MM.1S (cell line): ENCODE measurements around the gene LRRC4B.
"Not testable (repeated sequence)": the region's sequence is repeated elsewhere in the genome, so short reads cannot be mapped to it uniquely, and the experiment has no call there.

Experiments
- DNase-seq: peaks from one replicate; pipeline ENCODE4 v3.0.0-alpha.2; 2015
- H2AFZ ChIP-seq: fragments of 300-600 bp; sonication (generic); 2 replicates; pipeline ENCODE4 v1.6.0; 2016; ENCODE audit warnings: antibody characterized with exemption, low read length
- H3F3A ChIP-seq: fragments of 300-600 bp; sonication (generic); 2 replicates; pipeline ENCODE4 v1.6.1; 2016; ENCODE audit warnings: mild to moderate bottlenecking, antibody characterized with exemption, low read length, moderate library complexity, mixed read lengths; ENCODE audit not compliant: insufficient read depth
- H3K27ac ChIP-seq: fragments of 300-600 bp; sonication (generic); 2 replicates; pipeline ENCODE4 v1.5.1; 2016; ENCODE audit warnings: mild to moderate bottlenecking, low read length
- H3K27me3 ChIP-seq: fragments of 300-600 bp; sonication (generic); replicated peaks from 2 replicates; pipeline ENCODE4 v1.6.0; 2016; ENCODE audit warnings: low read length; ENCODE audit not compliant: insufficient read depth
- H3K36me3 ChIP-seq: fragments of 300-600 bp; sonication (generic); replicated peaks from 2 replicates; pipeline ENCODE4 v1.6.1; 2016; ENCODE audit warnings: mild to moderate bottlenecking, low read length, mixed read lengths; ENCODE audit not compliant: insufficient read depth
- H3K4me1 ChIP-seq: fragments of 300-600 bp; sonication (generic); 2 replicates; pipeline ENCODE4 v1.6.1; 2016; ENCODE audit warnings: low read length, mixed read lengths
- H3K4me2 ChIP-seq: fragments of 300-600 bp; sonication (generic); 2 replicates; pipeline ENCODE4 v1.6.0; 2016; ENCODE audit warnings: low read depth, low read length
- H3K4me3 ChIP-seq: fragments of 300-600 bp; sonication (generic); 2 replicates; pipeline ENCODE4 v1.5.1; 2016; ENCODE audit warnings: low read length, mixed read lengths
- H3K79me2 ChIP-seq: fragments of 300-600 bp; sonication (generic); 2 replicates; pipeline ENCODE4 v1.6.1; 2016; ENCODE audit warnings: mixed run types, low read length, mixed read lengths
- H3K9ac ChIP-seq: fragments of 300-600 bp; sonication (generic); 2 replicates; pipeline ENCODE4 v1.6.1; 2016; ENCODE audit warnings: low read length, mixed read lengths
- H3K9me2 ChIP-seq: fragments of 300-600 bp; sonication (generic); replicated peaks from 2 replicates; pipeline ENCODE4 v1.6.1; 2016; ENCODE audit warnings: mild to moderate bottlenecking, low read length, mixed read lengths; ENCODE audit not compliant: insufficient read depth
- H3K9me3 ChIP-seq: fragments of 300-600 bp; sonication (generic); replicated peaks from 2 replicates; pipeline ENCODE4 v1.6.1; 2016; ENCODE audit warnings: mild to moderate bottlenecking, low read length, mixed read lengths; ENCODE audit not compliant: insufficient read depth
- H4K20me1 ChIP-seq: fragments of 300-600 bp; sonication (generic); 2 replicates; pipeline ENCODE4 v1.6.1; 2016; ENCODE audit warnings: mild to moderate bottlenecking, low read length, moderate library complexity, mixed read lengths; ENCODE audit not compliant: insufficient read depth
- CTCF ChIP-seq: fragments of 300-600 bp; sonication (generic); IDR thresholded peaks from 2 replicates; pipeline ENCODE4 v1.5.1; 2016; ENCODE audit warnings: antibody characterized with exemption, low read length, mixed read lengths
- EZH2 ChIP-seq: fragments of 300-600 bp; sonication (generic); optimal IDR thresholded peaks from 2 replicates; pipeline ENCODE3; 2017; ENCODE audit warnings: low read depth, mild to moderate bottlenecking, antibody characterized with exemption, low read length, mixed read lengths
- EZH2phosphoT487 ChIP-seq: fragments of 300-600 bp; sonication (generic); IDR thresholded peaks from 2 replicates; pipeline ENCODE4 v1.6.1; 2018; ENCODE audit warnings: antibody characterized with exemption, low read length

The LRRC4B gene

GRCh38 chr19:50599427-50599826, 31.2 kb upstream of the LRRC4B start:
- no peak overlapping the region for H3K4me2 ChIP-seq
- H2AFZ ChIP-seq: no peak overlapping the region
- no peak for DNase-seq
- H4K20me1 ChIP-seq: no peaks in the 10 kb centered on the region
- H3K79me2 ChIP-seq: no peaks in the 10 kb centered on the region
- H3K9me2 ChIP-seq: no peaks in the 10 kb centered on the region
- H3K9me3 ChIP-seq: no peaks in the 10 kb centered on the region
- H3K27me3 ChIP-seq: peaks cover 68% of the 10 kb centered on the region
- H3K9ac ChIP-seq: no peak overlapping the region
- H3K36me3 ChIP-seq: no peaks in the 10 kb centered on the region
- TF ChIP-seq CTCF: no peak
- no peak overlapping the region for H3K4me3 ChIP-seq
- H3F3A ChIP-seq: no peaks in the 10 kb centered on the region
- H3K4me1 ChIP-seq: no peaks in the 10 kb centered on the region
- no peak overlapping the region for H3K27ac ChIP-seq

- no peaks in the 10 kb centered on the region for H3K79me2 ChIP-seq
- no peak for DNase-seq
- H4K20me1 ChIP-seq: no peaks in the 10 kb centered on the region
- H3K27ac ChIP-seq: no peak overlapping the region
- no peak overlapping the region for H3K4me3 ChIP-seq
- no peak overlapping the region for H2AFZ ChIP-seq
- no peak overlapping the region for H3K9ac ChIP-seq
- H3K9me3 ChIP-seq: no peaks in the 10 kb centered on the region
- peaks cover 84% of the 10 kb centered on the region for H3K27me3 ChIP-seq
- TF ChIP-seq EZH2phosphoT487: no peak
- TF ChIP-seq EZH2: no peak
- no peak for TF ChIP-seq CTCF
- H3K9me2 ChIP-seq: no peaks in the 10 kb centered on the region
- no peaks in the 10 kb centered on the region for H3F3A ChIP-seq
- H3K4me1 ChIP-seq: no peaks in the 10 kb centered on the region
- no peaks in the 10 kb centered on the region for H3K36me3 ChIP-seq
- no peak overlapping the region for H3K4me2 ChIP-seq
Measured at GRCh38 chr19:50590191-50590590, 22.0 kb upstream of the LRRC4B start.

GRCh38 chr19:50581795-50582660, 13.8 kb upstream of the LRRC4B start:
- H2AFZ ChIP-seq, H3K4me1 ChIP-seq: not testable (repeated sequence)

GRCh38 chr19:50580970-50581634, 12.9 kb upstream of the LRRC4B start:
- Histone ChIP-seq H3K4me2 (no peak overlapping the region), H3K9me3 (no peaks in the 10 kb centered on the region), H3K9ac (no peak overlapping the region), H3F3A (no peaks in the 10 kb centered on the region), H3K4me3 (no peak overlapping the region), H3K27me3 (peaks cover 64% of the 10 kb centered on the region), H4K20me1 (no peaks in the 10 kb centered on the region), H3K9me2 (no peaks in the 10 kb centered on the region), H3K4me1 (no peaks in the 10 kb centered on the region), H3K36me3 (no peaks in the 10 kb centered on the region), H2AFZ (no peak overlapping the region), H3K27ac (no peak overlapping the region), H3K79me2 (no peaks in the 10 kb centered on the region)
- TF ChIP-seq EZH2 (no peak), EZH2phosphoT487 (no peak), CTCF (no peak)
- DNase-seq: no peak

More at GRCh38 chr19:50581795-50582660, 13.8 kb upstream of the LRRC4B start:
- H3K36me3 ChIP-seq, H3K9ac ChIP-seq, H3F3A ChIP-seq, H3K27ac ChIP-seq, H3K4me3 ChIP-seq, H3K9me2 ChIP-seq, H3K79me2 ChIP-seq, H4K20me1 ChIP-seq, DNase-seq, H3K4me2 ChIP-seq, H3K9me3 ChIP-seq: not testable (repeated sequence)
- peaks cover 73% of the 10 kb centered on the region for H3K27me3 ChIP-seq
